DLD1 (cell line): ENCODE measurements around the gene DNMT3A.

ENCODE experiments used
- in situ Hi-C: cut with HindIII; loops from 2 replicates; pipeline ENCODE4 v1.10.0; 2017; ENCODE audit warnings: low sequenced_read_pairs

DNMT3A gene

DNA sequence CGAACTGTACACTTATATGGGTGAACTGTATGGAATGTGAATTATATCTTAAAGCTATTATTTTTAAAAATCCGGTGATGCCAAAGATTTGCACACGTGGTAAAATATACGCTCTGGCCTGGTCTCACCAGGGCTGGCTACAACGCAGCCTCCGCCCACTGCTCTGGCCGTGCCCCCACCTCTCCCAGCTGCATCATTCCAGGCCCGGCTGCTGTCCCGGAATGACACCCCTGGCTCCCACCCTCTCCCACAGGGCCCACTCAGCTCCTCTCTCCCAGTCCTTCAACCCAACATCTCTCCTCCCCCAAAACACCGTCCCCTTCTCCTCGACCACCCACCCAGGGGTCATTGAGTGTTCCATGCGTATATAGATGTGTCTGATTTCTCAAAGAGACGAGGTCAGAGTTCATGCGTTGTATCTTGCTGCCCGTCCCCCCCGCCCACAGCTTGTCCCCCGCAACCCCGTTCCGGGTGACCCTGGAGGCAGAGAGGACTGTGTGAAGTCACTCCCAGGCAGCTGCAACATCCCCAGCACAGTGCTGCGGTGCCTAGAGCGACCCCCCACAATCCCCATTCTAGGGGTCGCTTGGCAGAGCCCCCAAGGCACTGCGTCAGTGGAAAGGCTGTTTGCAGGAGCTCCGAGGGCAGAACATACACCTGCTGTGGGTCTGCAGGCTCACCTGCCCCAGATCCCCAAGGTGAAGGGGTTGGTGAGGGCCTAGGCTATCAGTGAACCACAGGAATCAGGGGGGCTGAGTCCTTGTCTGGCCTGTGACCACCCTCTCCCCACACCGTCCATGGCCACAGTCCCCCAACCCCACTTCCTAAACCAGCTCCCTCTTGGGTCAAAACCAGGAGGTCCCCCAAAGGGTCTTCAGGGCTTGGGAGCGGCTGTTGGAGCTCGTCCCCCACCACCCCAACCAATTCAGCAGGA is 13.3 kb downstream of the DNMT3A start:
- in situ Hi-C loops = no loop called here

DNA sequence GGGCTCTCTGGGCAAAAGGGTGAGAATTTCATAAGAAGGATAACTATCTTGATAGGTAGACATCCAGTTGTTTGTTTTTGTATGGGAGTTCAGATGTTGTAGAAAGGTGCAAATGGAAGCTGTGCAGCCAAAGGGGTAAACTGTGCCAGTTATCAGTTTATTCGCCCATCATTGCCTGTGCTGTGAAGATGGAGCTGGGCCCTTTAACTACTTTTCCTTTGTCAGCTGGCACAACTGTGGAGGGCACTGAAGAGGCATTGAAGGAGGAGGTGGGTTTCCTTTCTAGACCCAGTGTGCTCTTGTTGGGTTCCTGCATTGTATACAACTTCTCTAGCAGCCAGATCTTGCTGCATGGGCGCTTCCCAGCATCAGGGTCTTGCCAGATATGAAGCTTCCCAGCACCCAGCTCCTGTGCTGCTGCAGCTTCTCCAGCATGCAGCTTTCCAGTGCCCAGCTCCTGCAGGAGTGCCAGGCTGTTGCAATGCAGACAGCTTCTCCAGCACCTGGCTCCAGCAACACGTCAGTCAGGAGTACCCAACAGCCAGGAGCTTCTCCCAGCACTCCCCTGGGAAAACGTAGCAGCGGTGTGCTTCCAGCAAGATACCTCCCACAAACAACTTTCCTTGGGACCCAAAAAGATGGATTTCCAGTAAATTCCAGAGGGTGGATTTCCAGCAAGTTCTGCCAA is 15.3 kb downstream of the DNMT3A start:
- in situ Hi-C loops = no loop called here

DNA sequence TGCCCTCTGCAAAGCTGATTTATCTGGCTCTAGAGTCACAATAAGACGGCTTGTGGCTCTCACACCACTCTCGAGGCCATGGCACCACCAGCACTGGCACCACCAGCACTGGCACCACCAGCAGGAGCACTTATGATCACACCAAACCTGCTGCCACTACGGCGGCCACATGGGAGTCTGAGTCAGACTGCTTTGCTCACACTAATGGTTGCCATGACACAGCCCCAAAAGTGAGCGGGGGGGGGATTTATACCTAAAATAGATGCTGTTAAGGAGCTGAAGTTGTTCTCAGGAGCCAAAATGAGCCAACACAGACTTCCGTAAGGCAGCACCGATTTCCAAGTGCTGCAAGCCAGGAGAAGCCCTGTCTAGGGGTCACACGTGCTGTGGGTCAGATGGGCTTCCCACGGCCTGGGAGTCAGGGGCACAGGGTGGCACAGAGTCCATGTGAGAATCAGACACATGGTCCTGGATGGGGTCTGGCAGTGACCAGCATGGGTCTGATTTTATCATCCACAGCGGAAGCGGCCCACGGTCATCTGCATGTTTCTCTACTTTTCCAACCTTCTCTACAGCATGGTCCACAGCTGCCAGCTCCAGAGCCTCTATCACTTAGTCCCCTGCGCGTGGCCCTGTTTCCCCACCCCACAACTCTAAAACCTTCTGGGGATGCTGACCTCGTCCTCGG is 16.7 kb downstream of the DNMT3A start:
- in situ Hi-C loops = no loop called here

DNA sequence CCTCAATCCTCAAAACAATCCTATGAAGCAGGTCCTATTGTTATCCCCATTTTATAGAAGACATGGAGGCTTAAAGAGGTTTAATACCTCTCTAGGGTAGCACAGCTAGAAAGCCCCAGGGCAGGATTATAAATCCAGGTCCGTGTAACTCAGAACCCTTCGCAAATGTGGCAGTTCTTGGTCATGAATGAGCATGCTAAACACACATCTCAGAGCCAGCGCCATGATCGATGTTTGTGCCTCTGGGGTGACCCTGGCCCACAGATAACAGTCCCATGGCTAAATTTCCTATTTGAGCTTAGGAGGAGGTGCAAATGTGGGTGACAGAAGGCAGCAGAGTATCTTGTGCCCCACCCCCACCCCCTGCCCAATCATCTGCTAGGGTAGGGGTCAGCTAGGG is 17.5 kb downstream of the DNMT3A start:
- in situ Hi-C loops = no loop called here

DNA sequence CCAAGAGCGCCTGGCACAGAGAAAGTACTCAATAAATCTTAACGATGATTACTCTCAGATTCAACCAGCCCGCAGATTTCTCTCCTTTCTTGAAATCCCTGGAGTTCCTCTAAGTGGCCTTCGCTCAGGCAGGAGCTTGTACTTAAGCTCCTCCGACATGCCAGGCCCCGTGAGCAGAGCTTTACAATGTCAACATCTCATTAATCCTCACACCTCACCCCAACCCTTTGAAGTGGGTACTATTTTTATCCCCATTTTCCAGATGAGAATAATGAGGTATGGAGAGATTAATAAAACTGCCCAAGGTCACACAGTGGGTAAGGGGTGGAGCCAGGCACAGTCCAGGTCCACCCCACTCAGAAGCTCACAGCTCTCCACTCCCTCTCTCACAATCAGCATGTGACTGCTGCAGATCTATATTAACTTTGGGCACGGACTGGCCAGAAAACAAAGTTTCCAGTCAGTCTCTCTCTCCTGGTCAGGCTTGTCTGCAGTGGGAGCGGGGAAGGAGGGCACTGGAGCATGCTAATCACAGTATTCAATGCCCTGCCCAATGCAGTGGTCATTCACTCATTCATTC is 18.0 kb downstream of the DNMT3A start:
- in situ Hi-C loops = no loop called here

DNA sequence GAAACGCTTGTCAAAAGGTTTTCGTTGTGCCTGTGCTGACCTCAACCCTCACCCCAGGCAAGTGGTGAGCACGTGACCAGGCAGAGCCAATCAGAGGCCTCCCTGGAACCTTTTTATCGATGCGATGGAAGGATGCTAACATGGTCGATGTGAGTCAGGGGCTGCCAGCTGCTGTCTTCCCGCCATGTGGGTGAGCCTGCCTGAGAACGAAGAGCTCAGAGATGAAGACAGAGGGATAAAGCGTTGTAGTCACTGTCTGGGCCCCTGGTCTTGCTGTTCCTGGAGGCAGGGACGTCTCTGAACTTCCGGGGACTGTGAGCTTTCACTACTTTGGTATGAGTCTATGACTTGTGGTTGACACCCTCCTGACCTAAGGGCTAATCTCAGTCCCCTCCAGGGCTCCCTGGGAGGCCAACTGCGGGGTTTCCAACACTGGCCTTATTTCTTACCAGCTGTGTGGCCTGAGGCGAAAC is 18.6 kb downstream of the DNMT3A start:
- in situ Hi-C loops = no loop called here

DNA sequence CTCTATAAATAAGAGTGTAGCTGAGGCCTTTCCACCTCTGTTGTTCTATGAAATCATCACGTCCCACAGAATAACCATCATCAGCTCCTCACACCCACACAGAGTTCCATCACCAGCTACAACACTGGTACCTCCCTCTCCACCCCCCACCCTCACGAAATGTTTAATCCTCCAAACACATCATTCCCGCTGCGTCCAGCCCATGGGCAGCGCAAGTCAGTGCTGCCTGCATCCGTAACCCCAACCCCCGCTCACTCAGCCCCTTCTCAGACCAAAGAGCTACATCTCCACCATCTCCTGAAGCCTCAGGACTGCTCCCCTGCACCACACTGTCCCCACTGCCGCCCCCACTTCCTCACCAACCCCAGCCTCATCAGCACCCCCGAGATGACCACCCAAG is 19.4 kb downstream of the DNMT3A start:
- in situ Hi-C loops = no loop called here

DNA sequence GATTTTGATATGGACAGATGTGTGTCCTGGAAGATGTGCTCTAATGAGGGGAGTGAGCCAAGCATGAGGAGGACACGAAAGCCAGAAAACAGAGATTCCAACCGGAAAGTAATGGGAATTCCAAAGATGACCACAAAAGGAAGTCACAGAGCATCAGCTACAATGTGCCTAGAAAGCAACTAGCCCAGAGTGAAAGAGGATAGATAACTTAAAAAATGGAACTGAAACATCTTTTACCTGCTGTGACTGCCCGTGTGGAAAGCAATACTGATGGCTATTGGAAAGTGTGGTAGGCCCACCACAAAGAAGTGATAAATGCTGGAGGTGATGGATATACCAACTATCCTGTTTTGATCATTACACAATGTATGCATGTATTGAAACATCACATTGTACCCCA is 21.6 kb downstream of the DNMT3A start:
- in situ Hi-C loops = no loop called here

DNA sequence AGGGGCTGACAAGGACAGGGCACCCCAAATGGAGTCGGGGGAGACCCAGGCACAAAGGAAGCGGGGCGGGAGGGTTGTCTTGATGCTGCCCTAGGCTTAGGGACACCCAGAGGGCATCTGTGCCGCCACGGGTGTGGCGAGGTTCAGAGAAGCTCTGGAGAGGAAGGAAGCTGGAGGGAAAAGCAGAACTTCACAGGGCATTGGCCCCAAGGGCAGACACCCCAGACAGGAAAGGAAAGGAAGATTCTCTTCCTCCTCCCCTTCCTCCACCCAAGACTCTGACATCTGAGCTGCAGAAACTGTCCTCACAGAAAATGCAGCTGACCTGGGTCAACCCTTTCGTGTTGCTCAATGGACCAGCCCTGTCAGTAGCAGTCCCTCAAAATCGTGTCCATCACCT is 25.6 kb downstream of the DNMT3A start:
- in situ Hi-C loops = no loop called here

DNA sequence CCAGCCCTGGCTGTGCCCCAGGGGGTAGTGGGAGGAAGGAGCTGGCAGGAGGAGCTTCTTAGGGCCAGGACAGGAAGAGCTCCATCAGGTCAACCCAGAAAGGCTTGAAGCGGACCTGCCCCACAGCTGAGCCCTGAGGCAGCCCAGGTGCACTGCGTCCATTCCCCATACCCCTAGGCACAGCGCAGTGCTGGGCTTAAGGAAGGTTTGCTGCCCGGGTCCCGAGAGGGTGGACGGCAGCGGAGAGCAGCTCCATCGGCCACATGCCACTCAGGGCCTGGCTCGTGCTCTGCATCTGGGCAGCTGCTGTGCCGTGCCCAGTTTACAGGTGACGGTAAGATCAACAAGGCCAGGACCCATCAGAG is 26.4 kb downstream of the DNMT3A start:
- in situ Hi-C loops = no loop called here

DNA sequence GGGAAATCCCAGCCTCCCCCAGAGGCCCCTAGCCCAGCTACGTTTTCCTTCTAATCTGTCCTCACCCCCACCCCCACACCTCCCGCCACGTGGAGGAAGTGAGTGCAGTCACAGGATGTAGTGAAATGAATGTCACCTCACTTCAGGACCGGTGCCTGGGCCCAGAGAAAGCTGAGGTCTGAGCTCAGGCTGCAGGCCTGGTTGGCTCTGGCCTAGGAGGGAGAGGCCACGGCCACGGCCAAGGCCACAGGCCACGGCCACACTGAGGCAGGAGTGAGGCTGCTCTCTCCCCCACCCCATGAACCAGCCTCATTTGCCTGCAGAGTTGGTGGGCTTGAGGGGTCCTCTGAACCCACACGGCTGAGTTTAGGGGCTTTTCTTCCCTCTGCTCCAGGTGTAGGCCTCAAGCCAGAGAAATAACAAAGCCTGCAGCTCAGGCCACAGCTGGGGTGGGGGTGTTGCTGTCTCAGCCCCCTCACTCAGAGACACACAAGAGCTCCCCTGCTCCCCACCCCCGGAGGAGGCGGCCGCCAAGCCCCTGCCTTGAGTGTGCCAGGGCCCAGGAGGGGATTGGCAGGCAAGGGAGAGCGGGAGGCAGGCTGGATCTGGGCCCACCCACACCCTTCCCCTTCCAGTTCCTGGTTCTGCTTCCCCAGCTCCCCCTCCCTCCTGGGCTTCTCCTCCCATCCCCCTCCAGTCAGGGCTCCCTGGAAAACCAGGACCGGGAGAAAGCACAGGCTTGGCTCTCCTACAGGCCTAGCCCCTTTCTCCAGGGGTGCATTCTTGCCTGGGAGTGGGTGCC is 27.0 kb downstream of the DNMT3A start:
- in situ Hi-C loops = no loop called here

DNA sequence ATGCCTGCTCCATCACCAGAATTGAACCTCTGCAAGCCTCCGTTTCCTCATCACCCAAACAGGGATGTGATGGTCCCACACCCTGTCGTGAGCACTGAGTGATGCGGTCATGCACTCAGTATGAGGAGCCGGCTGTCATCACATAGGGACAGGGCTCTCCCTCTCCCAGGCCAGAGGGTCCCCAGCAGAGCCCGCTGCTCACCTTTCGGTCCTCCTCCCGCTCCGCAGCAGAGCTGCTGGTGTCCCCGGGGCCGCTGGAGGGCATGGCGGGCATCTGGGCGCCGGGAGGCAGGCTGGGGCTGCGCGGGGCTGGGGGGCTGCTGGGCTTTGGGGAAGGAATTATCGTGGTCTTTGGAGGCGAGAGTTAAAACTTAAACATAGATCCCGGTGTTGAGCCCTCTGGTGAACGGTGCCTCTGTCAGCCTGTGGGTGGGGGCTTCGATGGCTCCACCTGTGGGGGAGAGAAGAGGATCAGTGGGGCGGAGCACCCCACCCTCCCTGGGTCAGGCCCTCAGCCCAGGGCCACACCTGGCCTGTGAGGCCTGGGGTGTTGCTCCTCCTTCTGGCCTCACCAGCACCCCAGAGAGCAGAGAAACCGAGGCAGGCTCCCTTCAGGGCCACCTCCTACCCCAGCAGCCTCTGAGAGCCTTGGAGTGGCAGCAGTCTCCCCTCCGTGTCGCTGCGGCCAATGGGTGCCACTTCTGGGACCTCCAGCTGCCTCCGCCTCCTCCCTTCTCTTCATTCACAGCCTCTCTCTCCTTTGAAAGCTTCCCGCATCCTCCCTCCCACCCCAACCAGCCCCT is 27.8 kb downstream of the DNMT3A start:
- in situ Hi-C loops = no loop called here

DNA sequence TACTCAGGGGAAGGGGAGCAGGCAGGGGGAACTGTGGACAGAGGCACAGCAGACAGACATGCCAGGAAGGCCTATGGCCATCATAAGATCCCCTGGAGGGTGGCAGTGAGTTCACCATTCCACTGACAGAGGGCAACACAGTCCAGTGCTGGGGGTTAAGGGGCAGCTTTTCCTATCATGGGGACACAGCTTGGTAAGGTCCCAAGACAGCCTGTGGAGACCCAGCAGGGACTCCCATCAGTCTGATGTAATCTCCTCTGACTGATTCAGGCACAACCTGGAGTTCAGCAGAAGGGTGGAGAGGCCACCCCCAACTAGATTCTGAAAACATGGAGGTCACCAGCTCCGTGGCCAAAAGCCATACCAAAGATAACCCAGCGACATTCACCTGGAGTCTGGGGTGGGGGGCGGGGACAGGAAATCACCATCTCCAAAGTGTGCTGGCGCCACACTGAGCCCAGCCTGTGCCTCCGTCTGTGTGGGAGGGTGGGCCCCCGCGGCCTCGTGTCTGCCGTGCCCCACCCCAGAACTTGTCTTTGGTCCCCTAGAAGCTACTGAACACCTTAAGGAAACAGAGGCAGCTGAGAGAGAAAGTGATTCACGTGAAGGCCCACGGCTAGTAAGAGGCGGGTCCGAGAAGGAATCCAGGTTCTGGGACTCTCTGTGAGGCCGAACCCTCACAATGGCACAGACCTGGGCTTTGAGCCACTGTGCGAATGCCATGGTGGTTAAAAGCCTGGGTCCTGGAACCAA is 28.6 kb downstream of the DNMT3A start:
- in situ Hi-C loops = no loop called here

DNA sequence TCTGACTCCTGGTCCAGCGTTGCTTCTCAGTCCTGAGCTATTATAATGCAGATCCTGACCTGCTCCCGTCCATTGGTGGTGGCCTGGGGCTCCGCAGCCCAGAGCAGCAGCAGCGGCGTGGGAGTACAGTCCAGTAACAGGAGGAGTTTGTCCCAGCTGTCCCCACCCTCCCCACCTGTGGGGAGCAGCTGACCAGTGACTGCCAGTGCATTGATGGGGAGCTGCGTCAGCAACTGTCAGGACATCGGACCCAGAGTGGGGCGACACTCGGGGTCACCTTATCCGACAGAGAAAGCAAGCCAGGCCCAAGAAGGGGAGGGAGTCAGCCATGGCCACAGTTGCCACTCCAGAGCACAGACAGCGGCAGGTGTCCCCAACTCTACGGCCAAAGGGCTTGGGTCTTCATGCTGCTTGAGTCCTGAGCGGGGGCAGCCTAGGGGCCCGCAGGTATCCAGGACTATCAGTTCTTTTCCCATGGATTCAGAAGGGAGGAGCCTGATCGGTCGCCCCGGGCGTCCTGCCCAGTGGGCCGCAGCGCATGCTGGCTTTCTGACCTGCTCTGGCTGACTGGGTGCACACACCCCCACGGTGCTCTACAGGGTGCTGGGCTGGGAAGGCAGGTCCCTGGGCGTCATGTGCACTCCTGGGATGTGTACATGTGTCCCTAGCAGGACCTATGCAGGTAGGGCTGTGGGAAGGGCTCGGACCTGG is 29.7 kb downstream of the DNMT3A start:
- in situ Hi-C loops = no loop called here

DNA sequence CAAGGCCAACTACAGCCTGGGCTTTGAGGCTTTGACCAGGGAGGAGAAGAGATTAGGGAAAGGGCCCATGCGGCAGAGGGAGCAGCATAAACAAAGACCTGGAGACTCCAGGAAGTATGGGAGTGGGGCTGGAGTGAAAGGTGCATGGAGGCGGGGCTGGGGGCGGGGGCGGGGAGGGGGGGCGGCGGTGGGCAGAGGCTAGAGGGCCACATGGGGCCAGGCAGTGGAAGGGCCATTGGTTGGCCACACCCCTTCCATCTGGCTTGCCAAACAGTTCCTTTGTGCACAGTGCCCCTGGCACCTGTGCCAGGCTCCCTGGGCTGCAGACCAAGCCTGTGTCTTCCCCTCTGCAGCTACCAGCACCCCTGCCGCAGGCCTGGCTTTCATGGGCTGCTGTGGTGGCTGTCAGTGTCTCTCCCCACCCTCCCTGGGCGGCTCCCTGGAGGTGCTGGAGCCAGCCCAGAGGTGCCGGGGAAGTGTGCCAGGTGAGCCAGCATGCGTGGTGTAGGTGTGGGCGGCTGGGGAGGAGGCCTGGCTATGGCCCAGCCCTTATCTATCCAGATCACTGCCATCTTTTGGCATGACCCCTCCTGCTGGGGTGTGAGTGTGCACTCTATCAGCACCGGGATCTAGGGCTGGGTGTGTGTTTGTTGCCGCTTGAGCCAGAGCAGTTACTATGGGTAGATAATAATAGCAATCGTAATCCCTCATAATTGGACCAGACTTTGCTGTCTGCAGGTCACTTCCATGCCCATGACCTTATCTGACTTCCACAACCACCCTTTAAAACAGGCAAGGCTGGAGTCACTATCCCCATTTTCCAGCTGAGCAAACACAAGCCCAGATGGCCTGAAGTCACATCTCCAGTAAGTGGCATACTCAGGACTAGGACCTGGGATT is 30.5 kb downstream of the DNMT3A start:
- in situ Hi-C loops = no loop called here

DNA sequence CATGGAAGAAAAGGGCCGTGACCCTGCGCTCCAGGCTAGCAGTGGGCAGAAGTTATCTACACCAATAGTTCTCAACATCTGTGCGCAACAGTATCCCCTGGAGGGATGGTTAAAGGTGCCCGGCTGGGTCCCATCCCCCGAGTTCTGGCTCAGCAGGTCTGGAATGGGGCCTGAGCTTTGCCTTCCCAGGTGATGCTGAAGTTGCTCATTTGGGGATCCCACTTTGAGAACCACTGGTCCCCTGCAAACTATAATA is 31.1 kb downstream of the DNMT3A start:
- in situ Hi-C loops = no loop called here

DNA sequence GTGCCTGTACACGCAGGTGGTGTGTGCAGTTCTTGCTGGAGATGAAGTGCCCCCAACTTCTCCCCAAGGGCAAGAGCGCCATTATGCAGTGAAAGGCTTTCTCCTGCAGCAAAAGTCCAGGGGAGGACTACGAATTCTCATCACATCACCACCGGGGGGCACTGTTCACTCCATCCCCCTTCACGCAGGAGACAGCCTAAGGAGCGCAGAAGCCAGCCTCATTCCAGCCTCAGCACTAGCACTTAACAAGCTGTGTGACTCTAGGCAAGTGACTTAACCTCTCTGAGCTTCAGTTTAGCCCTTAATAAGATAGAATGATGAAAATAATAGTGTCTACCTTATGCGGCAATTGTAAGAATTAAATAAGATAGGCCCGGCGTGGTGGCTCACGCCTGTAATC is 32.3 kb downstream of the DNMT3A start:
- in situ Hi-C loops = no loop called here

DNA sequence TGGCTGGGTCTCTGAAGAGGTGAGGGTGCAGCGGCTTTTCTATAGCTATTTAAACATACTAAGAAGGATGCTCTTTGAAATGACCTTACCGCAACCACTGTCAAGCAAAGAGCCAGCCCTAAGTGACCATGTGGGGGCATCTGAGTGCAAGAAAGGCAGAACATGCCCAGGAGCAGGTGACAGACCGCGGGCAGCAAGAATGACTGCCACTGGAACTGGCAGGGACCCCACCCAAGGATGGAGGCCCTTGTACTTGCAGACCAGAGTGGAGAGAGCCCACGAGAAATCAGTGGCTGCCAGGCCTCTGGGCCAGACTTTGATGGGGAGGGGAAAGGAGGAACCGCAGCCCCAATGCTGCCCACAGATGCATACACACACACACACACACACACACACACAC is 33.1 kb downstream of the DNMT3A start:
- in situ Hi-C loops = no loop called here
